ENCODE results near the gene RIMS4.

The RIMS4 gene

DNA sequence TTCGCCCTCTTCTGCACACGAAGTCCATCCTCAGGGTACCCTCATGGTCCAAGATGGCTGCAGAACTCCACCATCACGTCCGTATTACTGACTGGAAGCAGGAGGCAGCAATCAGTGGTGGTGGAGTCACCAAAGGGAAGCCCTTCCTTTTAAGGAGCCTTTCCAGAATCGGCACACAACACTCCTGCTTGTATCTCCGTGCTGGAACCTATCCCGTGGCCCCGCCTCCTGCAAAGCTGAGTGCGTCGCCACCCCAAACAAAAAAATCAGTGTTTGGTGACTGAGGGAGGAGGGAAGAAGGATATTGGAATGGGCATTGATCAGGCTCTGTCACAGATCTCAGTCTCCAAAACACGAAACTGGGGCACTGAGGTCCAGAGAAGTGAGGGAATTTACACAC, 101.0 kb downstream of the RIMS4 start:
- TF ChIP-seq, protein P1, sequence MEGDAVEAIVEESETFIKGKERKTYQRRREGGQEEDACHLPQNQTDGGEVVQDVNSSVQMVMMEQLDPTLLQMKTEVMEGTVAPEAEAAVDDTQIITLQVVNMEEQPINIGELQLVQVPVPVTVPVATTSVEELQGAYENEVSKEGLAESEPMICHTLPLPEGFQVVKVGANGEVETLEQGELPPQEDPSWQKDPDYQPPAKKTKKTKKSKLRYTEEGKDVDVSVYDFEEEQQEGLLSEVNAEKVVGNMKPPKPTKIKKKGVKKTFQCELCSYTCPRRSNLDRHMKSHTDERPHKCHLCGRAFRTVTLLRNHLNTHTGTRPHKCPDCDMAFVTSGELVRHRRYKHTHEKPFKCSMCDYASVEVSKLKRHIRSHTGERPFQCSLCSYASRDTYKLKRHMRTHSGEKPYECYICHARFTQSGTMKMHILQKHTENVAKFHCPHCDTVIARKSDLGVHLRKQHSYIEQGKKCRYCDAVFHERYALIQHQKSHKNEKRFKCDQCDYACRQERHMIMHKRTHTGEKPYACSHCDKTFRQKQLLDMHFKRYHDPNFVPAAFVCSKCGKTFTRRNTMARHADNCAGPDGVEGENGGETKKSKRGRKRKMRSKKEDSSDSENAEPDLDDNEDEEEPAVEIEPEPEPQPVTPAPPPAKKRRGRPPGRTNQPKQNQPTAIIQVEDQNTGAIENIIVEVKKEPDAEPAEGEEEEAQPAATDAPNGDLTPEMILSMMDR (IDR thresholded peaks at IDR 0.05; ENCODE audit: control insufficient read depth, insufficient read depth, low read depth, low read length, missing control alignments), result no peak
- no peak for DNase-seq (ENCODE audit: low read depth)
- no peak overlapping the region for H3K4me3 ChIP-seq (ENCODE audit: control insufficient read depth, low read depth, low read length)

DNA sequence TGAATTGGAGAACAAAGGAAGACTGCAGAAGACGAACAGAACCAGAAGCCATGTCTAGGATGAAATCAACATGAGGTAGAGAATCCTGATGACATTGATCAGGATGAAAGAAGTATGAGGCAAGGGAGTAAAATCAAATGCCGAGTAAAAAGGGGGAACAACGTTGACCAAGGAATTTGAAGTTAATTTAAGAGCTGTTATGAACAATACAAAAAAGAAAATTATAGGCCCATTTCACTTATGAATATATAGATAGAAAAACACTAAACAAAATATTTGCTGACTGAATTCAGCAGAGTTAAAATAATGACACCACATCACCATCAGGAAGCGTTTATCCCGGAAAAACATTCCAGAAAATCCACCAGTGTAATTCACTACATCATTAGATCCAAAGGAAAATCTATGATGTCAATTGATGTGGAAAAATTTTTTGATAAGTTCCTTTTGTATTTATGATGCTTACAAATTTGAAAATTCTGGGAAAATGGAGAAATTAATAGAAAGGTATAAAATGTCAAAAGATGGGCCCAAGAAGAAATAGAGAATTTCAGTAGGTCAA, 103.2 kb downstream of the RIMS4 start:
- TF ChIP-seq, protein P1 (IDR thresholded peaks at IDR 0.05; ENCODE audit: control insufficient read depth, insufficient read depth, low read depth, low read length, missing control alignments), result no peak
- no peak overlapping the region for H3K4me3 ChIP-seq (ENCODE audit: control insufficient read depth, low read depth, low read length)
- no peak for DNase-seq (ENCODE audit: low read depth)

DNA sequence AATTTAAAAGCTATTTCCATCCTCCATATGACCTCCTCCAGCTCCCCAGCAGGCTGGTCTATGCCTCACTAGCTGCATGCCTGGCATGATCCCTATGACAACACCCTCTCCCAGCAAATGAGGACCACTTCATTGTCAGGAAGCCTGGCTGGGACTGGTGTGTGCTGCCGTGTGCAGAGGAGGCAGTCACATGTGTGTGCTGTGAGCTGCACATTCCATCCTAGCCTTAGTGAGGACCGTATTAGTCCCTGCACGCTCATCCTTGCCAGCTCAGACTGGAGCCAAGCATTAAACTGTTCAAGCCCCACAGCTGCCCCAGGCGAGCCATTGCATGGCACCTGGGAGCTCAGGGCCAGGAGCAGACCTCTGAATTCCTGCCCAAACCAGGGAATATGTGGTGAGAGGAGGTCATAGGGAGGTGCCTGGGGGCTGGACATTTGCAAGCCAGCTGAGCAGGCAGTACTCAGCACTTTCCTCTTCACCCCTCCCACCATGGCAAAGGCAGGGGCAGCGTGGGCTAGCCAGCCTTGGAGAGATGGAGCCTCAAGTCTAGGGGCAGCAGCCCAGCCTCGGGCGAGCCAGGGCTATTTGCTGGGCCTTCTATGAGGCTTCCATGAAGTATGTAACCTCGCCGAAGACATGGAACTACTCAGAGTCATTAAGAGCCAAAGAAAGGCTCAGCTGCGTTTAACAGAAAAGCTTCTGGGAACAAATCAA, 103.9 kb downstream of the RIMS4 start:
- TF ChIP-seq, protein P1 (IDR thresholded peaks at IDR 0.05; ENCODE audit: control insufficient read depth, insufficient read depth, low read depth, low read length, missing control alignments), result no peak
- DNase-seq (ENCODE audit: low read depth), result no peak
- no peak overlapping the region for H3K4me3 ChIP-seq (ENCODE audit: control insufficient read depth, low read depth, low read length)

DNA sequence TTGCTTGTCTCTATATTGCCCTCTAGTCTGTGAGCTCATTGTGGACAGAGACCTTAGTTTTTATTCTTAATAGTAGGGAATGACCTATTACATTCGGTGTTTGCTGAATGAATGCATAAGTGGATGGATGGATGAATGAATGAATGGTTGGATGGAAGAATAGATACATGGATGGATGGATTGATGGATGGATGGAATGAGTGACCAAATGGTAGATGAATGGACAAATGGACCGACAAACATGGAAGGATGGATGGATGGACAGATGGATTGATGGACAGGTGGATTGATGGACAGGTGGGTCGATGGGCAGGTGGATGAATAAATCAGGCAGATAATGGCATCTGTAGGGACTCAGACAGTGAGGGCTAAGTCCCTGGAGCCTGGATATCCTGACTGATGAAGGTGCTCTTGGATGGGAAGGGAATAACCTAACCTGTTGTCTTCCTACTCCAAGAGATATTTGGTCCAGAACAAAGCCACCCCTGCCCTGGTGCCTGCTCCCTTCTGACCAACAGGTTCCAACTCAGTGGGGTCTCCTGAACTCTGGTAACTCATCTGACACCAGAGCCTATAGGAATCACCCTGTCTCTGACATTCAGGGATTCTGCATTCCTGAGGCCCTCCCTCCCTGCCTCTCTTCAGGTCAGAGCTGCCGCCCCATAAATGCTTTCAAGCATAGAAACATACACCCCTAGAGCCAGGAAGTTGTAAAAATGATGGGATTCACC, 104.8 kb downstream of the RIMS4 start:
- no peak for DNase-seq (ENCODE audit: low read depth)
- H3K4me3 ChIP-seq (ENCODE audit: control insufficient read depth, low read depth, low read length), result no peak overlapping the region
- TF ChIP-seq, protein P1 (IDR thresholded peaks at IDR 0.05; ENCODE audit: control insufficient read depth, insufficient read depth, low read depth, low read length, missing control alignments), result no peak

DNA sequence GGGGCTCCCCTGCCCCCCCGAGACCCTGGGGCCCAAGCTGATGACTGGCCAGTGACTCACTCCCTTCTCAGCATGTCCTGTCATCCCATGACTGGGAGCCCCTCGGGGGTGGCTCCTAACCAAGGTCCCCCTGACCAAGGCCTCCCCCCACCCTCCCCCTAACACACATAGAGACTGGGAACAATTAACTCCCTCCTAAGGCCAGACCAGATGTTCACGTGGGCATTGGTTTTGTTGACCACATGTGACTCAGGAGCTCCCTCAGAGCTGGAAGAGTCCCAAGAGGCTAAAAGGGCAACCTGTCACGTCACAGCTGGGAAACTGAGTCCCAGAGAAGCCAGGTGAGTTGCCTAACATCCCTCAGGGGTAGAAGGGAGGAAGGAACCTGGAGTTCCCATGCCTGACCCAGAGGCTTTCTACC, 105.8 kb downstream of the RIMS4 start:
- DNase-seq (ENCODE audit: low read depth), result peak; percentile 70
- no peak overlapping the region for H3K4me3 ChIP-seq (ENCODE audit: control insufficient read depth, low read depth, low read length)
- TF ChIP-seq, protein P1 (IDR thresholded peaks at IDR 0.05; ENCODE audit: control insufficient read depth, insufficient read depth, low read depth, low read length, missing control alignments), result no peak

DNA sequence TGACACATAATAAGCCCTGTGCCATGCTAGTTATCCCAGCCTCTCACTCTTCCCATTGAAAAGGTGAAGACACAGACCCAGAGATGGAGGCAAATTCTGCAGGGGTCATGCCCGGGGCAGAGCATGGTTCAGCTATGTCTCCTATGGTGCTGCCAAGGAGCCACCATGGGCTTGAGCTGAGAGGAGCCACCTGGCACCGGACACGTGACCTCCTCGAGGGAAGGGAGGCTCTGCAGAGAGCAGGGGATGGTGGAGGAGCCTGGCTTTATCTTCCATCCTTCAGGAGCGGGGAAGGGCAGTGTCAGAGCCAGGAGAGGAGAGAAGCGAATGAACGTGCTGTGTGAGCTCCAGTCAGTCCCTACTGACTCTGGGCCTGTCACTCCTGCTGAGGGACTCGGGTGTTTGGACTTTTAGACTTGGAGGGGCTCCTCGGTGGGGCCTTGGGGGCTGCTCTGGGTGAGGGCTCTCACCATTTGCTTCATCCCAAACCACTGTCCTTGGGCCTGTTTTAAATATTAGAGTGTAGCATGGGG, 106.3 kb downstream of the RIMS4 start:
- H3K4me3 ChIP-seq (ENCODE audit: control insufficient read depth, low read depth, low read length), result no peak overlapping the region
- DNase-seq (ENCODE audit: low read depth), result no peak
- TF ChIP-seq, protein P1 (IDR thresholded peaks at IDR 0.05; ENCODE audit: control insufficient read depth, insufficient read depth, low read depth, low read length, missing control alignments), result no peak
